Cardiac fibroblast (primary cell): ENCODE data around the gene RAB11FIP4.

Experiments used
- DNase-seq, 2 donors: peaks; one replicate each; pipeline versions ENCODE4 v3.0.0 to v3.0.0-alpha.2; 2010; ENCODE audit warnings: low read depth in 2 of 2
- H3K4me3 ChIP-seq, 2 donors: replicated peaks in 1 of 2; 1 replicate in 1 of 2; 2 replicates in 1 of 2; pipeline ENCODE4 v1.5.1; 2011; ENCODE audit warnings: low read depth in 2 of 2, low read length in 2 of 2, mild to moderate bottlenecking in 2 of 2, moderate library complexity in 1 of 2
- CTCF ChIP-seq: IDR thresholded peaks from one replicate; pipeline ENCODE4 v1.5.1; 2011; ENCODE audit warnings: low read depth, mild to moderate bottlenecking, low read length, inconsistent platforms

The RAB11FIP4 gene

GRCh38 chr17:31458829-31459228 lies 67.4 kb downstream of the RAB11FIP4 start:
- no peak for DNase-seq
- TF ChIP-seq CTCF, result no peak
- no peak overlapping the region for H3K4me3 ChIP-seq

- DNase-seq, result no peak
- no peak overlapping the region for H3K4me3 ChIP-seq
- no peak for TF ChIP-seq CTCF
Observed at GRCh38 chr17:31459716-31460115, 68.2 kb downstream of the RAB11FIP4 start.

GRCh38 chr17:31460226-31460721 lies 68.8 kb downstream of the RAB11FIP4 start:
- no peak for TF ChIP-seq CTCF
- no peak for DNase-seq
- no peak overlapping the region for H3K4me3 ChIP-seq

- TF ChIP-seq CTCF, result no peak
- H3K4me3 ChIP-seq, result no peak overlapping the region
- DNase-seq, result no peak
Observed at GRCh38 chr17:31461227-31461810, 69.8 kb downstream of the RAB11FIP4 start.

- no peak overlapping the region for H3K4me3 ChIP-seq
- no peak for DNase-seq
- TF ChIP-seq CTCF, result no peak
Observed at GRCh38 chr17:31462261-31462660, 70.8 kb downstream of the RAB11FIP4 start.

GRCh38 chr17:31466096-31466760 lies 74.8 kb downstream of the RAB11FIP4 start:
- no peak for DNase-seq
- H3K4me3 ChIP-seq, result no peak overlapping the region
- TF ChIP-seq CTCF, result no peak
